Activated B cell treated with CpG ODN at 0.5 μM for 24 hours (primary cell): ENCODE data around the gene SEMA4F. TPM values are rescaled to one million over a fixed set of nuclear protein-coding genes. Genes with fewer than 3 reads are reported as not detected.

Source experiments
- ATAC-seq: fragments of 200-7000 bp; cut with Tn5 transposase; one replicate; pipeline ENCODE4 v1.10.0; 2021; ENCODE audit warnings: low read depth, mild to moderate bottlenecking, moderate library complexity
- CTCF ChIA-PET: fragments of 350-600 bp; sonication (Branson Sonifier 250); formaldehyde crosslinking; loops from one replicate; lab custom pipeline; 2021; ENCODE audit warnings: antibody characterized with exemption; lab: Charles Lee
- POLR2A ChIA-PET: fragments of 350-600 bp; sonication (Branson Sonifier 250); formaldehyde crosslinking; loops from one replicate; lab custom pipeline; 2021; ENCODE audit warnings: antibody characterized with exemption; lab: Charles Lee
- DNase-seq: peaks from one replicate; pipeline ENCODE4 v3.0.0; 2022
- H3K27ac Mint-ChIP-seq: one replicate; pipeline ENCODE4 v1.8.0; 2020; ENCODE audit warnings: mixed read lengths
- H3K27me3 Mint-ChIP-seq: one replicate; pipeline ENCODE4 v1.8.0; 2021; ENCODE audit warnings: mixed read lengths
- H3K36me3 Mint-ChIP-seq: one replicate; pipeline ENCODE4 v1.8.0; 2021; ENCODE audit warnings: low read depth, mixed read lengths
- H3K4me1 Mint-ChIP-seq: one replicate; pipeline ENCODE4 v1.8.0; 2021; ENCODE audit warnings: mixed read lengths
- H3K4me3 Mint-ChIP-seq: one replicate; pipeline ENCODE4 v1.8.0; 2020; ENCODE audit warnings: mild to moderate bottlenecking, mixed read lengths
- H3K9me3 Mint-ChIP-seq: one replicate; pipeline ENCODE4 v1.8.0; 2020; ENCODE audit warnings: mixed read lengths
- CTCF ChIP-seq: fragments of 200-600 bp; IDR thresholded peaks from one replicate; pipeline ENCODE4 v1.8.0; 2022; ENCODE audit warnings: antibody characterized with exemption, mild to moderate bottlenecking
- intact Hi-C: fragments of 100-400 bp; cut with micrococcal nuclease; formaldehyde crosslinking; loops from one replicate; pipeline ENCODE4 v1.15.1; 2024
- total RNA-seq: library from RNA; stranded (reverse); gene quantifications from 2 replicates; pipeline ENCODE4 v1.2.3, GENCODE V29; 2022

The SEMA4F gene
- total RNA-seq, 1 donor from 2014 or later: 11.6 TPM

- ATAC-seq (no peak), DNase-seq (no peak)
- TF ChIP-seq CTCF: no peak
- Mint-ChIP-seq H3K27me3 (peaks cover 4% of the 10 kb centered on the region), H3K36me3 (no peaks in the 10 kb centered on the region), H3K4me1 (peaks cover 5% of the 10 kb centered on the region), H3K9me3 (no peaks in the 10 kb centered on the region), H3K4me3 (no peak overlapping the region), H3K27ac (no peak overlapping the region)
- ChIA-PET CTCF (no interaction called here), POLR2A (no interaction called here)
- intact Hi-C loops: no loop called here
Measured at GRCh38 chr2:74702001-74702715, 48.1 kb downstream of the SEMA4F start.

GRCh38 chr2:74703373-74703772, 49.3 kb downstream of the SEMA4F start:
- POLR2A ChIA-PET: no interaction called here
- H3K9me3 Mint-ChIP-seq: no peaks in the 10 kb centered on the region
- ATAC-seq: no peak
- H3K4me3 Mint-ChIP-seq: no peak overlapping the region
- no peak for TF ChIP-seq CTCF
- H3K27ac Mint-ChIP-seq: no peak overlapping the region
- no peaks in the 10 kb centered on the region for H3K36me3 Mint-ChIP-seq
- DNase-seq: no peak
- intact Hi-C loops: no loop called here
- CTCF ChIA-PET: interaction anchor here (0.6 to 1.1 kb wide), 3 partner anchors 11 to 379 kb away, joined by 3 to 4 read pairs (median 3); no protein-coding TSS in a partner anchor
- H3K4me1 Mint-ChIP-seq: peaks cover 5% of the 10 kb centered on the region
- H3K27me3 Mint-ChIP-seq: peaks cover under 1% of the 10 kb centered on the region

- H3K4me1 Mint-ChIP-seq: peaks cover 5% of the 10 kb centered on the region
- no peak for ATAC-seq
- DNase-seq: no peak
- H3K36me3 Mint-ChIP-seq: no peaks in the 10 kb centered on the region
- no peak overlapping the region for H3K27ac Mint-ChIP-seq
- no peak for TF ChIP-seq CTCF
- ChIA-PET POLR2A (no interaction called here), CTCF (no interaction called here)
- H3K27me3 Mint-ChIP-seq: no peaks in the 10 kb centered on the region
- H3K9me3 Mint-ChIP-seq: no peaks in the 10 kb centered on the region
- H3K4me3 Mint-ChIP-seq: no peak overlapping the region
- intact Hi-C loops: no loop called here
Measured at GRCh38 chr2:74704216-74704615, 50.2 kb downstream of the SEMA4F start.

GRCh38 chr2:74706741-74707140, 52.7 kb downstream of the SEMA4F start:
- DNase-seq: no peak
- TF ChIP-seq CTCF: no peak
- Mint-ChIP-seq H3K27me3 (no peaks in the 10 kb centered on the region), H3K27ac (no peak overlapping the region), H3K36me3 (no peaks in the 10 kb centered on the region), H3K4me1 (no peaks in the 10 kb centered on the region), H3K4me3 (no peak overlapping the region), H3K9me3 (no peaks in the 10 kb centered on the region)
- POLR2A ChIA-PET: no interaction called here
- intact Hi-C loops: no loop called here
- CTCF ChIA-PET: no interaction called here
- ATAC-seq: no peak

- Mint-ChIP-seq H3K27me3 (no peaks in the 10 kb centered on the region), H3K4me1 (no peaks in the 10 kb centered on the region), H3K36me3 (no peaks in the 10 kb centered on the region), H3K4me3 (no peak overlapping the region), H3K9me3 (no peaks in the 10 kb centered on the region), H3K27ac (no peak overlapping the region)
- no peak for DNase-seq
- no peak for TF ChIP-seq CTCF
- ChIA-PET POLR2A (no interaction called here), CTCF (no interaction called here)
- intact Hi-C loops: no loop called here
- no peak for ATAC-seq
Measured at GRCh38 chr2:74707837-74708236, 53.8 kb downstream of the SEMA4F start.
